Right lobe of liver (tissue), 6 donors: ENCODE measurements around the gene WDFY4. TPM values are rescaled to one million over a fixed set of nuclear protein-coding genes. Genes with fewer than 3 reads are reported as not detected.

ENCODE experiments used
- ATAC-seq, 4 donors: fragments of 200-7000 bp; cut with Tn5 transposase; one replicate each; pipeline ENCODE4 v1.9.1; 2020; ENCODE audit warnings: mild to moderate bottlenecking in 4 of 4, moderate library complexity in 4 of 4
- DNase-seq, 3 donors: peaks; one replicate each; pipeline ENCODE4 v3.0.0-alpha.2; 2020
- H3K27ac ChIP-seq, 3 donors: fragments of 200-600 bp; one replicate each; pipeline ENCODE4 v1.8.0; 2022
- H3K27me3 ChIP-seq, 2 donors: fragments of 200-600 bp; one replicate each; pipeline ENCODE4 v1.8.0; 2022
- H3K36me3 ChIP-seq, 4 donors: fragments of 200-600 bp; sonication (generic) in 1 of 4; one replicate each; pipeline versions ENCODE4 v1.5.1 to v1.8.0; 2017 to 2022; ENCODE audit warnings: control low read depth in 1 of 4
- H3K4me1 ChIP-seq, 4 donors: fragments of 200-600 bp; sonication (generic) in 1 of 4; one replicate each; pipeline versions ENCODE4 v1.5.1 to v1.8.0; 2017 to 2022; ENCODE audit warnings: control low read depth in 1 of 4
- H3K4me3 ChIP-seq, 3 donors: fragments of 200-600 bp; one replicate each; pipeline ENCODE4 v1.8.0; 2022
- H3K9me3 ChIP-seq, 4 donors: fragments of 200-600 bp; sonication (generic) in 1 of 4; one replicate each; pipeline versions ENCODE4 v1.5.1 to v1.8.0; 2017 to 2022; ENCODE audit warnings: control low read depth in 1 of 4
- CTCF ChIP-seq, 4 donors: fragments of 200-600 bp in 3 of 4; fragments of 450-650 bp in 1 of 4; IDR thresholded peaks; one replicate each; pipeline versions ENCODE4 v1.5.1 to v1.8.0; 2016 to 2022; ENCODE audit warnings: antibody characterized with exemption in 4 of 4, mild to moderate bottlenecking in 2 of 4
- POLR2A ChIP-seq: fragments of 450-650 bp; IDR thresholded peaks from one replicate; pipeline ENCODE4 v1.6.1; 2017; ENCODE audit warnings: antibody characterized with exemption, mild to moderate bottlenecking
- WGBS: methylation state at CpG from one replicate; pipeline ENCODE4 v1.1.6; 2018; ENCODE audit warnings: low coverage, low lambda C conversion rate; ENCODE audit not compliant: insufficient coverage; ENCODE audit errors: missing lambda C conversion rate; 5-methylcytosine and 5-hydroxymethylcytosine counted together
- intact Hi-C, 2 donors: fragments of 100-400 bp; cut with DNase I; formaldehyde crosslinking; loops; one replicate each; pipeline versions ENCODE4 v1.11.2 to v1.14.1; 2022
- total RNA-seq, 6 experiments: library from RNA; depleted of rRNA in 2 of 6; stranded (reverse); fragments of >200 nt in 2 of 6; fragmentation: NEBNext Ultra II Directional in 3 of 6; extraction: Animal tissue kit (Norgen Biotek cat#: 25700) in 3 of 6; gene quantifications; one replicate each; pipeline versions ENCODE4 v1.1.0 to v1.2.4, GENCODE V29; 2016 to 2023
- donor health status: DM: no; HTN: yes; CAD: no.
- donor health status: DM: no; HTN: no; CAD: no.
- donor health status: DM: no; HTN: no; CAD: no.
- donor health status: DM: no; HTN: yes; CAD: no.
- donor health status: DM: no; HTN: yes; CAD: no.

Gene WDFY4
- total RNA-seq, 6 experiments from 2014 or later, result 1.4 to 4.1 (median 1.9) TPM

GRCh38 chr10:48887982-48888381 lies 203.3 kb downstream of the WDFY4 start:
- TF ChIP-seq CTCF (IDR thresholded peaks at IDR 0.05) (no peak), POLR2A (no peak)
- 77% methylated on average over 1 of the region's 1 CpG for WGBS
- no peak overlapping the region for H3K27ac ChIP-seq

GRCh38 chr10:48890888-48891850 lies 206.5 kb downstream of the WDFY4 start:
- WGBS, result 82% methylated on average over 10 of the region's 11 CpGs
- no peak for DNase-seq
- Histone ChIP-seq H3K27ac (no peak overlapping the region), H3K27me3 (no peaks in the 10 kb centered on the region), H3K9me3 (no peaks in the 10 kb centered on the region), H3K36me3 (no peaks in the 10 kb centered on the region), H3K4me3 (no peak overlapping the region), H3K4me1 (no peaks in the 10 kb centered on the region)
- ATAC-seq, result peak in 1 of 4 donors; percentile 33
- TF ChIP-seq POLR2A, result no peak
- TF ChIP-seq CTCF (IDR thresholded peaks at IDR 0.05), result no peak
- intact Hi-C loops, result no loop called here

More at GRCh38 chr10:48887982-48888381, 203.3 kb downstream of the WDFY4 start:
- Histone ChIP-seq H3K4me3 (no peak overlapping the region), H3K27me3 (no peaks in the 10 kb centered on the region), H3K36me3 (no peaks in the 10 kb centered on the region), H3K4me1 (no peaks in the 10 kb centered on the region), H3K9me3 (no peaks in the 10 kb centered on the region)
- no peak for ATAC-seq
- DNase-seq, result no peak
- intact Hi-C loops, result no loop called here

DNA sequence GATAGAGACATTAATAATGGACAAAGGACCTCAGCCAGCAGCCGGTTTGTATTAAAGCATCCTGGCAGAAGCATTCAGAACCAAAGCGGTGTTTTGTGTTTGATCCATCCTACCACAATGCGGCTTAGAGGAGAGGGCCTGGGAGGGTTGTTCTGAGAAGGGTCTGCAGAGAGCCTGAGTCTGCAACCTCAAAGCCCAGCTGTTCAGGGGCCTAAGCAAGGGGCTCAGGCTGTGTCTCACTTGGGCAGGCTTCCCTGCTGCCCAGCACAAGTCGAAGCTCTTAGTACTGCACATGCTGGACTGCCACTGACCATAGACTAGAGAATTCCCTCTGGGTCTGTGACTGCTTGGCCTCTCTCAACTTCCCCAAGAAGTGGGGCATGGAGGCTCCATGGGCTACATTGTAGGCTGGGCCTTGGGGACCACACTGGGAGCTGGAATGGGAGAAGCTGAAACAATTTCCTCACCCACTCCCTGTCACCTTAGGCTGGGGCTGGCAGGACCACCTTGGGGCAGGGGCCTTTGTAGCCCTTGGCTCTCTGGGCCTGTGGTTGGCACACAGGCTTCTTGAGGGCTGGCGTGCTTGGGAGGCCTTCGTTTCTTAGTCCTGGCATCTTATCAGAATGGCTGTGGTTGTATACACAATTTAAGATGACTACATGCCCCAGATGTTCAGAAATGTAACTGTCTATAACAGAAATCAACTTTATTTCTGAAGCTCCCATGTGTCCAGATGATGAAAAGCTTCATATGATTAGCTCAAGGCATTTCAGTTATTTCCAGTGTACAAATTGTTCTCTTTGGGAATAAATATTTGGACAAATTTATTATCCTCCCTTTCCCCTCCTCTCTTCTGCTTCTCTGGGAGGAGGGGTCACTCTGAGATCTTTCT lies 210.5 kb downstream of the WDFY4 start:
- H3K4me3 ChIP-seq, result no peak overlapping the region
- no peaks in the 10 kb centered on the region for H3K36me3 ChIP-seq
- H3K4me1 ChIP-seq, result no peaks in the 10 kb centered on the region
- 100% methylated on average over 2 of the region's 6 CpGs for WGBS
- H3K27me3 ChIP-seq, result no peaks in the 10 kb centered on the region
- TF ChIP-seq POLR2A (no peak), CTCF (IDR thresholded peaks at IDR 0.05) (no peak)
- no peak for ATAC-seq
- no peaks in the 10 kb centered on the region for H3K9me3 ChIP-seq
- DNase-seq, result no peak
- intact Hi-C loops, result no loop called here
- H3K27ac ChIP-seq, result no peak overlapping the region

- 62% methylated on average over 3 of the region's 3 CpGs for whole genome bisulfite sequencing
- Histone ChIP-seq H3K9me3 (no peaks in the 10 kb centered on the region), H3K4me3 (no peak overlapping the region), H3K27ac (no peak overlapping the region), H3K36me3 (no peaks in the 10 kb centered on the region), H3K27me3 (no peaks in the 10 kb centered on the region), H3K4me1 (no peaks in the 10 kb centered on the region)
- ATAC-seq (no peak), DNase-seq (no peak)
- TF ChIP-seq POLR2A (no peak), CTCF (IDR thresholded peaks at IDR 0.05) (no peak)
- intact Hi-C loops, result no loop called here
Observed at GRCh38 chr10:48895803-48896195, 211.1 kb downstream of the WDFY4 start.
